SJCRH30 (cell line): ENCODE data around the gene ERMAP. TPM values are rescaled to one million over a fixed set of nuclear protein-coding genes. Genes with fewer than 3 reads are reported as not detected.

Experiments
- DNase-seq, 2 experiments: peaks; one replicate each; pipeline ENCODE4 v3.0.0-alpha.2; 2015 to 2020
- H3K27ac ChIP-seq: fragments of 250-450 bp; sonication (Bioruptor Pico); 2 replicates; pipeline ENCODE4 v1.5.1; 2020; ENCODE audit warnings: mild to moderate bottlenecking, moderate library complexity
- H3K27me3 ChIP-seq: fragments of 250-450 bp; sonication (Bioruptor Pico); 2 replicates; pipeline ENCODE4 v1.5.1; 2020; ENCODE audit warnings: mild to moderate bottlenecking, moderate library complexity
- H3K36me3 ChIP-seq: fragments of 250-450 bp; sonication (Bioruptor Pico); 2 replicates; pipeline ENCODE4 v1.5.1; 2020; ENCODE audit warnings: mild to moderate bottlenecking, moderate library complexity
- H3K4me1 ChIP-seq: fragments of 250-450 bp; sonication (Bioruptor Pico); 2 replicates; pipeline ENCODE4 v1.5.1; 2020; ENCODE audit warnings: mild to moderate bottlenecking, moderate library complexity
- H3K4me3 ChIP-seq: fragments of 250-450 bp; sonication (Bioruptor Pico); 2 replicates; pipeline ENCODE4 v1.5.1; 2020; ENCODE audit warnings: mild to moderate bottlenecking, moderate library complexity
- H3K9me3 ChIP-seq: fragments of 250-450 bp; sonication (Bioruptor Pico); replicated peaks from 2 replicates; pipeline ENCODE4 v1.5.1; 2020; ENCODE audit warnings: mild to moderate bottlenecking, moderate library complexity
- total RNA-seq: library from RNA; depleted of rRNA; stranded (reverse); fragments of >200 nt; shearing (Covaris generic); gene quantifications from 2 replicates; pipeline ENCODE4 v1.2.3, GENCODE V29; 2014; rRNA removed

Gene ERMAP
- 1.8 and 2.9 TPM in 2 replicates for total RNA-seq

- peak; percentile 93 to 94 for DNase-seq
- Histone ChIP-seq H3K27ac (peak within 1 kb of the TSS; percentile 96), H3K9me3 (no peaks in the 10 kb centered on the region), H3K4me1 (peaks cover 14% of the 10 kb centered on the region), H3K4me3 (peak within 1 kb of the TSS; percentile 98), H3K27me3 (no peaks in the 10 kb centered on the region), H3K36me3 (peaks cover 3% of the 10 kb centered on the region; the same call in 1 of the 2 replicates)
Measured at GRCh38 chr1:42816585-42817439, at the start of gene ERMAP, which contains the start of gene SVBP. Gene ERMAP, plus strand, starts transcription at chr1:42817122. Its CDS starts 13,327 bp downstream, at chr1:42830449. Gene SVBP, minus strand, starts transcription at chr1:42817397. Its CDS starts 853 bp downstream, at chr1:42816544.

GRCh38 chr1:42767510-42768000 is 49.4 kb upstream of the ERMAP start:
- H3K36me3 ChIP-seq, result no peaks in the 10 kb centered on the region
- no peaks in the 10 kb centered on the region for H3K27me3 ChIP-seq
- no peaks in the 10 kb centered on the region for H3K9me3 ChIP-seq
- H3K4me3 ChIP-seq, result peak overlapping the region; percentile 84
- H3K4me1 ChIP-seq, result peaks cover 10% of the 10 kb centered on the region
- no peak for DNase-seq
- H3K27ac ChIP-seq, result peak overlapping the region; percentile 42

GRCh38 chr1:42768172-42768571 is 48.8 kb upstream of the ERMAP start:
- Histone ChIP-seq H3K27ac (no peak overlapping the region), H3K27me3 (no peaks in the 10 kb centered on the region), H3K4me1 (peaks cover 10% of the 10 kb centered on the region), H3K9me3 (no peaks in the 10 kb centered on the region), H3K4me3 (peak overlapping the region; percentile 84), H3K36me3 (no peaks in the 10 kb centered on the region)
- DNase-seq, result no peak

- H3K4me1 ChIP-seq, result peaks cover 10% of the 10 kb centered on the region
- no peak overlapping the region for H3K4me3 ChIP-seq
- H3K36me3 ChIP-seq, result peaks cover 10% of the 10 kb centered on the region
- no peak for DNase-seq
- no peaks in the 10 kb centered on the region for H3K27me3 ChIP-seq
- H3K27ac ChIP-seq, result no peak overlapping the region
- H3K9me3 ChIP-seq, result no peaks in the 10 kb centered on the region
Measured at GRCh38 chr1:42769811-42770210, 47.1 kb upstream of the ERMAP start.

- Histone ChIP-seq H3K36me3 (peaks cover 26% of the 10 kb centered on the region), H3K27ac (no peak overlapping the region), H3K4me1 (no peaks in the 10 kb centered on the region; the same call in 1 of the 2 replicates), H3K4me3 (no peak overlapping the region), H3K9me3 (no peaks in the 10 kb centered on the region), H3K27me3 (no peaks in the 10 kb centered on the region)
- DNase-seq, result no peak
Measured at GRCh38 chr1:42773420-42773819, 43.5 kb upstream of the ERMAP start.

GRCh38 chr1:42774928-42775526 is 41.9 kb upstream of the ERMAP start:
- H3K9me3 ChIP-seq, result no peaks in the 10 kb centered on the region
- no peaks in the 10 kb centered on the region for H3K4me1 ChIP-seq
- H3K36me3 ChIP-seq, result peaks cover 30% of the 10 kb centered on the region
- H3K27ac ChIP-seq, result no peak overlapping the region
- no peak for DNase-seq
- no peak overlapping the region for H3K4me3 ChIP-seq
- H3K27me3 ChIP-seq, result no peaks in the 10 kb centered on the region

- Histone ChIP-seq H3K27ac (no peak overlapping the region), H3K9me3 (no peaks in the 10 kb centered on the region), H3K4me3 (no peak overlapping the region), H3K36me3 (peaks cover 30% of the 10 kb centered on the region), H3K4me1 (no peaks in the 10 kb centered on the region), H3K27me3 (no peaks in the 10 kb centered on the region)
- no peak for DNase-seq
Measured at GRCh38 chr1:42776502-42776901, 40.4 kb upstream of the ERMAP start.

- Histone ChIP-seq H3K4me1 (no peaks in the 10 kb centered on the region), H3K36me3 (peaks cover 33% of the 10 kb centered on the region), H3K9me3 (no peaks in the 10 kb centered on the region), H3K27ac (no peak overlapping the region), H3K4me3 (no peak overlapping the region), H3K27me3 (no peaks in the 10 kb centered on the region)
- DNase-seq, result peak; percentile 53 to 74
Measured at GRCh38 chr1:42777852-42778251, 39.1 kb upstream of the ERMAP start.

- H3K4me3 ChIP-seq, result no peak overlapping the region
- H3K9me3 ChIP-seq, result no peaks in the 10 kb centered on the region
- H3K36me3 ChIP-seq, result peaks cover 26% of the 10 kb centered on the region
Measured at GRCh38 chr1:42779725-42780124, 37.2 kb upstream of the ERMAP start.

GRCh38 chr1:42780176-42780575 is 36.7 kb upstream of the ERMAP start:
- no peaks in the 10 kb centered on the region for H3K27me3 ChIP-seq
- H3K9me3 ChIP-seq, result no peaks in the 10 kb centered on the region
- H3K36me3 ChIP-seq, result peaks cover 22% of the 10 kb centered on the region
- H3K4me3 ChIP-seq, result no peak overlapping the region
- DNase-seq, result no peak
- no peak overlapping the region for H3K27ac ChIP-seq
- no peaks in the 10 kb centered on the region for H3K4me1 ChIP-seq

More at GRCh38 chr1:42779725-42780124, 37.2 kb upstream of the ERMAP start:
- Histone ChIP-seq H3K4me1 (no peaks in the 10 kb centered on the region), H3K27ac (no peak overlapping the region), H3K27me3 (no peaks in the 10 kb centered on the region)
- DNase-seq, result no peak

- peaks cover 11% of the 10 kb centered on the region for H3K36me3 ChIP-seq
- no peaks in the 10 kb centered on the region for H3K9me3 ChIP-seq
- no peak for DNase-seq
- H3K27me3 ChIP-seq, result no peaks in the 10 kb centered on the region
- H3K4me1 ChIP-seq, result no peaks in the 10 kb centered on the region
- no peak overlapping the region for H3K27ac ChIP-seq
- no peak overlapping the region for H3K4me3 ChIP-seq
Measured at GRCh38 chr1:42783092-42783491, 33.8 kb upstream of the ERMAP start.

- H3K36me3 ChIP-seq, result peaks cover 9% of the 10 kb centered on the region
- H3K4me1 ChIP-seq, result no peaks in the 10 kb centered on the region
- no peaks in the 10 kb centered on the region for H3K27me3 ChIP-seq
- H3K9me3 ChIP-seq, result no peaks in the 10 kb centered on the region
- no peak overlapping the region for H3K4me3 ChIP-seq
- DNase-seq, result no peak
- no peak overlapping the region for H3K27ac ChIP-seq
Measured at GRCh38 chr1:42784547-42784945, 32.4 kb upstream of the ERMAP start.

- Histone ChIP-seq H3K9me3 (no peaks in the 10 kb centered on the region), H3K36me3 (peaks cover 6% of the 10 kb centered on the region), H3K27me3 (no peaks in the 10 kb centered on the region), H3K27ac (no peak within 1 kb of the TSS), H3K4me3 (no peak within 1 kb of the TSS), H3K4me1 (no peaks in the 10 kb centered on the region)
- no peak for DNase-seq
Measured at GRCh38 chr1:42784946-42785693, 31.8 kb upstream of the ERMAP start, which contains the start of gene TMEM269. Gene TMEM269, plus strand, starts transcription at chr1:42784991. Its CDS starts 4,903 bp downstream, at chr1:42789894.

- peaks cover 6% of the 10 kb centered on the region for H3K36me3 ChIP-seq
- H3K9me3 ChIP-seq, result no peaks in the 10 kb centered on the region
- H3K27me3 ChIP-seq, result no peaks in the 10 kb centered on the region
- H3K4me3 ChIP-seq, result no peak overlapping the region
- no peaks in the 10 kb centered on the region for H3K4me1 ChIP-seq
- DNase-seq, result no peak
- no peak overlapping the region for H3K27ac ChIP-seq
Measured at GRCh38 chr1:42786097-42786496, 30.8 kb upstream of the ERMAP start.
